ENCODE data around the gene KIAA2012.

GRCh38 chr2:202171241-202171825 lies 98.3 kb downstream of the KIAA2012 start:
- TF ChIP-seq CTCF (IDR thresholded peaks at IDR 0.05; ENCODE audit: low read length) (no peak), EZH2 (optimal IDR thresholded peaks at IDR 0.05; ENCODE audit: low read depth, low read length) (no peak)
